NK-92 (cell line): Measurements from ENCODE around the gene LRP4.

ENCODE experiments used
- DNase-seq: peaks from one replicate; lab custom pipeline; 2025; ENCODE audit not compliant: unreplicated experiment; lab: John Stamatoyannopoulos, UW

LRP4 gene

DNA sequence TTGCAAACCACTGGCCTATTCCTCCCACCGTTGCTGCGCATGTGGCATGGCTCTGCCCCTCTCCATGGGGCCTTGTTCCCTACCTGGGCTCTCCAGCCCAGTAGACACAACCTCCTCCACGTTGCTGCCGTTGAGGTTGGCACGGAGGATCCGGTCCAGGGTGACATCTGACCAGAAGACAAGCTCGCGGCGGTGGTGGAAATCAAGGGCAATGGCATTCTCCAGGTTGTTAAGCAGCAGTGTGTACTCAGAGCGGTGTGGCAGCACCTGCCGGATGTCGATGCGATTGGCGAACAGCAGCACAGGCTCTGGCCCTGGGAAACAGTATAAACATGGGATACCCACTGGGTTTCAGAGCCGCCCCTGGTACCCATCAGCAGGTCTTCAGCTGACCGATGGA, 23.8 kb downstream of the LRP4 start:
- no peak for DNase-seq

DNA sequence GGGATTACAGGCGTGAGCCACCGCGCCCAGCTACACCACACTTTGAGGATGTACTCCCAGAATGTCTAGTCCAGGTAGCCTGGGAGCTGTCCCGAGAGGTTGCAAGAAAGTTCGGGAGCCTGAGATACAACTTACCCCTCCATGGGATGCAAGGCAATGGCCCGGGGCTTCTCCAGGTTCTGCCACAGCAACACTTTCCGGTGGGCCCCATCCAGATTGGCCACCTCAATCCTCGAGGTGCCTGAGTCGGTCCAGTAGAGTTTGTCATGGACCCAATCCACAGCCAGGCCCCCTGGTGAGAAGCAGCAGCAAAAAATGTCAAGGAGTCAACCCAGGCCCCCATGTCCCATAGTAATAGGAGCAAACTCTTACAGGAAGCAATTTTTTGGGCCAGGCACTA, 25.5 kb downstream of the LRP4 start:
- DNase-seq, result no peak

DNA sequence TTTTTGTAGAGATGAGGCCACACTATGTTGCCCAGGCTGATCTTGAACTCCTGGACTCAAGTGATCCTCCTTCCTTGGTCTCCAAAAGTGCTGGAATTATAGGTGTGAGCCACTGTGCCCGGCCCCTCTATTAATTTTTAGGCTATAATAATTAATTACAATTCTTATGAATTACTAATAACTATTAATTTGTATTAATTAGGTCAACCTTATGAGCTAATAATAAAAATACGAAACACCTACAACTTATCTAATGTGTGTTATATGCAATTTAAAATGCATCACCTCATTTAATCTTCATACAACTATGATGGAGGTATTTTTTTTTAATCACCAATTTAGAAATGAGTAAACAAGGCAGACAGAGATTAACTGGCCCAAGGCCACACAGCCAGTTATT, 26.2 kb downstream of the LRP4 start:
- no peak for DNase-seq

DNA sequence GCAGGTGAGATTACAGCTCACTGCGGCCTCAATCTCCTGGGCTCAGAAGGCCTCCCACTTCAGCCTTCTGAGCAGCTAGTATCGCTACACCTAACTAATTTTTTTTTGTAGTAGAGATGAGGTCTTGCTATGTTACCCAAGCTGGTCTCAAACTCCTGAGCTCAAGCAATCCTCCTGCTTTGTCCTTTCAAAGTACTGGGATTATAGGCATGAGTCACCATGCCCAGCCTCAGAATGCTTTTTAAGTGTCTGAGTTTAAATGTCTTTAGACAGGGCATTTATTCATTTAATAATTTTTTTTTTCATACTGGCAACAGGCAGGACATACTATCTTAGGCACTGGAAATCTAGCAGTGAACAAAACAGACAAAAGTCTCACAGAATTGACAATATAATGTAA, 27.7 kb downstream of the LRP4 start:
- no peak for DNase-seq

DNA sequence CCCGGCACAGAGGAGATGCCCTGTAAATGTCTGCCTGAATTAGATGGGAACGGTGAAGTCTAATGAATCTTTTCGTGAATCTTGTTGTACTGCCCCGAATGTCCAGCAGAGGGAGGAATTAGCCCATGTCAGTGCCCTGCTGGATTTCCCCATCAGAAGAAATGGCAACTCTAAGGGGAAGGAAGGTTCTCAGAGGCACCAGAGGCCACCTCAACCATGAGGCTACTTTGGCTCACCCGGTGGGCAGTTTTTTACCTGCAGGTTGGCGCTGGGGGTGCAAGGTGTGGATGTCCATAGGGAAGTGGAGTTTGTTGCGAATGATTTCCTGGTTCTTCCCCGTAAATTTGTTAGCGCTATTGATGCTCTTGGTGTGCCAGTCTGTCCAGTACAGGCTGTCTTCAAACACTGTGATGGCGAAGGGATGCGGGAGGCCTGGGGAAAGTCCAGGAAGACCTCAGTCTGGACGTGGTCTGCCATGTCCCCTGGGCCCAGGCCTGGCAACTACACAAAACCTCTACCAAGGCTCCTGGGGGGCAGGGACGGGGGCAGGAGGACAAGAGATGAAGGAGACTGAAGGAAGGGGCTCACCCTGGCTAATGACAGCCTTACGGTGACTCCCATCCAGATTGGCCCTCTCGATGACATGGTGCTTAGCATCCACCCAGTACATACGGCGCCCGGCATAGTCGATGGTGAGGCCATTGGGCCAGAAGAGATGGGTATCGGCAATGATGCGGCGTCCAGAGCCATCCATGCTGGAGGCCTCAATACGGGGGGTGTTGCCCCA, 28.5 kb downstream of the LRP4 start:
- DNase-seq, result no peak

DNA sequence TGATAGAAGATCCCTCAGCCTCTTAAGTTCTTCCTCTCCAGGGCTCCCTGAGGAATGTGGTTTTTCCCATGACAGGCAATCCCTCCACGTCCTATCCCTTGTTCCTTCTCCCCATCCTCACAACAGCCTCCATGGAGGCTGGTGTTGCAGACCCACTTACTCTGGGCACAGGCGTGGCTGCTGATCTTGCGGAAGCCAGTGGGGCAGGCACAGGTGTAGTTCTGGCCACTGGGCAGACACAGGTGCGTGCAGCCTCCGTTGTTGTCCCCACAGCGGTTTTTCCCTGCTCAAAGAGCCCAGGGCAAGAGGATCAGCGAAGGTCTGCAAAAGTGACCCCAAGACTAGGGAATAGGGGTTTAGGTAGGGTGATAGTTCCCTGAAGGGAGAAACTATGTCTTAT, 29.1 kb downstream of the LRP4 start:
- no peak for DNase-seq

DNA sequence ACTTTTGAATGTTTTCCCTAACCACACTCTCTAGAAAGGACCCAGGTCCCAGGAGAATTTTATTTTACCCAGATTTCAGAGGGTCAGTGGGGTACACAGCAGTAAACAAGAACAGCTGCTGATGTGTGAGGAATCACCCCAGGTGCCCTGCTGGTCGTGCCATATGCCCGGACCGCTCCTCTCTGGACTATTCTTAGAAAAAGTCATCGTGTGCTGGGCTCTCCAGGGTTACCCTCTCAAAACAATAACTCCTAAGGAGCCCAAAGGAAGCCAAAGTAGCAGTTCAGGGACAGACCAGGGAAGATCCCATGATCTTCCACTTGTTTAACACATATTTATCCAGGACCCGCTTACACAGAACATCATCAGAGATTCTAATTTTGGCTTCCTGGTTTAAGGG, 29.7 kb downstream of the LRP4 start:
- DNase-seq, result no peak

DNA sequence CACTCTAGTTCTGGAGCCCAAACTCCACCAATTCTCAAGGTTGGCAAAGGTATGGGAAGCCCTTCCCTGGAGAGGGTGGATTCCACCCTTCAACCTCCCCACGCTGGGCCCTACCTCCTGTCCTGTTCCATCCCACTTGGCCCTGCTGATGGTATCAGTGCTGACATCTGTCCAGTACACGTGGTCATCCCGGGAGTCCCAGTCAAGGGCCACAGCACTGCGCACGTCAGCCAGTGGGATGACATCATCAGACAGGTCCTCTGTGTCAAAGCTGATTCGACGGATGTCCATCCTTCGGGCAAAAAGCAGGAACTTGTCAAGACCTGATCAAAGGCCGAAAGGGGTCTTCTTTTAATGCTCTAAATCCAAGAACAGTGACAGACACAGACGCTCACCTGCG, 32.1 kb downstream of the LRP4 start:
- no peak for DNase-seq

DNA sequence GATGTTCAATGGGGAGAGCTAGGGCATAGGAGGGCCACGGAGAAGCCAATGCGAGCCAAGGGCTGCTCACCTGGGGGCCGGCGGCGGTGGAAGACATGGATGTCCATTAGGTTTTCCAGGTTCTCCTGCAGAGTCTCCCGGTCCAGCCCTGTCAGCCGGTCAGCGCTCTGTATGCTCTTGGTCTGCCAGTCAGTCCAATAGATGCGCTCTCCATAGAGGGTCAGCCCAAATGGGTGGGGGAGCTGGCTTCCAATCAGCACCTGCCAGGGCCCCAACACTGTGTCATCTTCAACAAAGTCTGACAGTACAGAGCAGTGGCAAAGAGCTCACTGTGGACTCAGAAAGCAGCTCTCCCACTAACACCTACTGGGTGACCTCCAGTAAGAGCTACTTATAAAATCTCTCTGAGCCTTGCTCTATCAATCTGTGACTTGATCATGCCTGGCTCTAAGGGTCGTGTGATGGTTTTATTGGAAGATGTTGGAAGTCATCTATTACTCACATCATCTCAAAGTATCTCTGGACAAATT, 39.2 kb downstream of the LRP4 start:
- no peak for DNase-seq

DNA sequence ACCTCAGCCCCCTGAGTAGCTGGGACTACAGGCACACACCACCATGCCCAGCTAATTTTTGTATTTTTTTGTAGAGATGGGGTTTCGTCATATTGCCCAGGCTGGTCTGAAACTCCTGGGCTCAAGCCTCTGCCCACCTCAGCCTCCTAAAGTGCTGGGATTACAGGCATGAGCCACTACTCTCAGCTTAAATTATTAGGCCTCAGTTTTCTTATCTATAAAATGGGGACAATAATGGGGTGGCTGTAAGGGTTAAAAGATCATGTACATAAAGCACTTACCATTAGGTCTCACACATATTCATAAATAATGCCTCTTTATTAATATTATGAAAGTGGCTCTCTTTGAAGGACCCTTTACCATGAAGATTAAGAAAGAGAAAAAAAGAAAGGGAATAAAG, 40.8 kb downstream of the LRP4 start:
- DNase-seq, result no peak

DNA sequence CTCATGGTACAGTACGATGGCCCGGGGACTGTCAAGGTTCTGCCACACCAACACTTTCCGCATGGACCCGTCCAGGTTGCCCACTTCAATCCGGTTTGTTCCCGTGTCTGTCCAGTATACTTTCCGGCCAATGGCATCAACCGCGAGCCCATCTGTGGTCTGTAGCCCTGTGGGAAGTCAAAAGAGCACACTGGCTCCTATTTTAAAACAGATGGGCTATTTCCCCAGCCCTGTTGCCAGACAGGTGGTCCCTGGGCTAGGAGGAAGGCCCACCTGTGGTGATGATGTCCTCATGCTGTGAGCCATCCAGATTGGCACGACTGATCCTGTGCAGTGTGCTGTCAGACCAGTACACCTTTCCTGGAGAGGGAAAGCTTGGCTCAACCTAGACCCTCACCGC, 41.9 kb downstream of the LRP4 start:
- no peak for DNase-seq

DNA sequence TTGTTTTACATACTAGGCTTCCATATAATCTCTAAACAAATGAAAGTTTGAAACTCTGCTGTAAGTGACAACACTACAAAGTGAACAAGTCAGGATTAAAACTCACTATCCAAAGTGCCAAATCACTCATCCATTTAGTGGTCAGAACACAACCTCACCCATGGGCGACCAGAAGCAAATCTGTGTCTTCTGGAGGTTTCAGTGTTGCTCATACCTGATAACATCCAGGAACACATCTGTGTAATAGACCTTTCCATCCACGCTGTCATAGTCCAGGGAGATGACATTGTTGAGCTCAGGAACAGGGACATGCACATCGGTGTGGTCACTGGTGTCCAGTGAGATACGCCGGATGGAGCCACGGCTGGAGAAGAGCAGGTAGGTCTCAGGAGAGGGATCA, 43.8 kb downstream of the LRP4 start:
- no peak for DNase-seq

DNA sequence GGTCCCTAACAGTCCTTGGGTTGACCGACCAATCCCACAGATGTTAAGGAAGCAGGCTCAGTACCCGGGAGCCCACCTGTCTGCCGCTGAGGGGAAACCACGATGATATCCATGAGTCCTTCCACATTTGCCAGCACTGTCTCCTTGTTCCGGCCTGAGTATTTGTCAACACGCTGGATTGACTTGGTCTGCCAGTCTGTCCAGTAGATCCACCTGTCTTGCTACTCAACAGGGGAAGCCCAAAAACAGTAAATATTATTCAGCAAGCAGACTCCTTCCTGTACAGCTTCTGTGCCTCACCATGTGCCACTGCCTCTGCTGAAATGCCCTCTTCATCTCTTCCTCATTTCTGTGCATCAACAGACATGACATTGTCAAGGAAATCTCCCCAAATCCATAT, 49.4 kb downstream of the LRP4 start:
- DNase-seq, result no peak

DNA sequence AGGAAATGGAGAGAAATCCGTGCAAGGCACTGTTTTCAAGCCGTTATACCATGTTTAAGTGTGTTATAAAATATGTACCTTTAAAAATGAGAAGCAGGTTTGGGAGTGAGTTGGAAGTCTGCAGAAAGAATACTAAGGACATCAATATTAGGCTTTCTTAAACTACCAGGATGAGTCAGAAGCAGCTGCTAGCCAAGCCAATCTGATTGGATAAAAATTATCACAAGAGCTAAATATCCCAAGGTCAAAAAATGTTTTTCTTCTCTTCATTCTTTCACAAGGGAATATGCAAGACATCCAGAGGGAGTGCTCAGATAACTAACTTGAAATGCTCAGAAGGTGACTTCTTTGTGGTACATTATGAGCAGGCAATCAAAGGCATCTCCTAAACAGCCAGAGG, 53.0 kb downstream of the LRP4 start:
- no peak for DNase-seq

DNA sequence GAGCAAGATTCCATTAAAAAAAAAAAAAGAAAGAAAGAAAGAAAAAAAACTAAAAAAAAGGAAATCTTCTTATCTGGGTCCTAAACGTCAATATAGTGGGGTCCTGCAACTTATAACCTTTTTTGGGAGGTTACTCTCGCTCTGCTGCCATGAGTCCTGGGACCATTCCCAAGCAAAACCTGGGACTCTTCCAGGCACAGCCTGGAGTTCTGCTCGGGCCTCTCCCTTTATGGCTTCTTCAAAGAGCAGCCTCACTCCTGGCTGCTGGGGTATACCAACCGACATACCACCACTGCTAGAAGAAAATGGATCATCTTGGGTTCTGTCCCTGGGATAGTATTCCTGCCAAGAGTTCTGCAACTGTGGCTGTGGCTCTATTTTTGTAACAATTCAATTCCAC, 58.1 kb downstream of the LRP4 start:
- no peak for DNase-seq

DNA sequence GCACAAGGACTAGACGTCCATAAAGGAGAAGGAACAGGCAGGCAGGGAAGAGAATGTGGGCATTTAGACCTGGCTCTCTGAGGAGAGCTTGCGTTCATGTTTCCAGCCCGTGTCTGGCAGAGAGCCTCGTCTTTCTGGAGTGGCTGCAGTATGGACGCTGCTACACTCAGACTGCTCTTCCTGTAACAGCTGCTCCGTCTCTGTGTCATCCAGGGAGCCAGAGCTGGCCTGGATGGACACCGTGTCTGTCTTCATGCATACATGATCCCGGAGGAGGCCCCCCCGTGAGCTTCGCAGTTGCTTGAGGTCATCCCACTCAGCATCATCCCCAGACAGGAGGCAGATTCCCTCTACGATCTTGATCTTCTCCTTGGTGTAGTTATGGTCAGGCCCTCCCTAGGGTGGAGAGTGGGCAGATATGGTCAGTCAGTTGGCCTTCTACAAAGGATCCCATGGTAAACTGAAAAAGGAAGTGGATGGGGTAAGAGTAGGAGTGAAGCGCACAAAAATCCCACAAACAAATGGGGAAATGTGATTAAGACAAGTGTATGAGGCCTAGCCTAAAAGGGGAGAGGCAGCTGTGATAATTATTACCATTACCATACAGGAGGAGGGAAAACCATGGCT, 59.3 kb downstream of the LRP4 start:
- DNase-seq, result no peak

DNA sequence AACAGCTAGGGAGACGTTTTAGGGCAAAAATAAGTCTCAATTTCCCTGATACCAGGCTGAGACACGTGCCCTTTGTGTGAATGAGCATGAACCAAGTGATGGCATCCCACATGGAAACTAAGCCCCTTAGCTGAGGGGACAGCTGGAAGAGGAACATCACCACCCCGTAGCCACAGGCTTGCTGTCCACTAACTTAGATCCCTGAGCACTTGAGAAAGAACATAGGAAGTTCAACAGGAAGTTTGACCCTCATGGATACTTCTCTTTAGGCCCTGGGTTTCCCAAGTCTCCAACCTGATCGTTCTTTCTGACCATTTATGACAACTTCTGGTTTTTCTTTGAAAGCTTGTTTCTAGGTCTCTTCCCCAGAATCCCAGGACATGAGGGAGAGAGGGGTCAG, 60.7 kb downstream of the LRP4 start:
- no peak for DNase-seq

DNA sequence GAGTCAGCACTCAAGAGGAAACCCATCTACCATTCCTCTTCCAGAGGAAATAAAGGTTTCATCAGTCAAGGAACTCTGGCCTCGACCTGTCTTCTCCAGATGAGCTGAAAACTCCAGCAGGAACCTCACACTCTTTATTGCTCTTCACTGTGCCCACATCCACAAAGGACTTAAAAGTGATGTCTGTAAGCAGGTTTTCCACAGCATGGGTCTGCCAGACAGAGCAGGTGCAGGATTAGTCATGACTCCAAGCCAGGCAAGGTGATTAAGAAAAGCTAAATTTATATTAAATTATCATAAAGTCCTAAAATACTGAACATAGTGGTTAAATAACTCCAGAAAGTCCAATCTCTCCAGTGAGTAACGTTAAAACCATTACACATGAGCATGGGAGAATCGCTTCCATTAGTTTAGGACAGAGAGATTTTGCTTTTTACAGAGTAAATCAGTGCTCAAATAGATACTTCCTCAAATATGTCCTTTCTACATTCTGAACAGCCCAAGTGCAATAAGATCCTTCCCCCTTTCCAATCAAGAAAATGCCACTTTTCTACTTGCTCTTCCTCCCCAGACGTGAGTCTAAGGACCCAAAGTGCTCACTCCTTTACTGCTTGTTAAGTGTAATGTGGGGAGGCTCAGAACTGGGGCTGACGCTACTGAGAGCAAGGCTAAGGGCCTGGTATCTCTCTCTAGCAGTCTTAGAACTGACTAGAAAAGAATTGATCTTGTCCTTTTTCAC, 61.6 kb downstream of the LRP4 start:
- no peak for DNase-seq

DNA sequence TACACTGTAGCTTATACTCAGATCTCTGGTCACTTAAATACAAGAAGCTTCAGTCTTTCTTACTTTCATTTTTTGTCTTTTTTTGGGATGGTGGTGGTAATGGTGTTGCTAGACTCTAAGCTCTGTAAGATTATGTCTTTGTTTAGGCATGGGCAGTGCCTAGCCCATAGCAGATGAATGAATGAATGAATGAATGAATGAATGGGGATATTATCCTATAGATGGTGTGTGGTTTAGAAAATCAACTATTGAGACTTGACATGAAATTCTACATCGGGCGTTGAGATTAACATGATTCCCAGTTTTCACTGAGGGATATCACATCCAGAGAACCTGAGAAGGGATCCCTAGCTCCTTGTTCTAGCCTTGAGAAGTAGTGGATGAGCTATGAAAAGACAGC, 62.5 kb downstream of the LRP4 start:
- no peak for DNase-seq

DNA sequence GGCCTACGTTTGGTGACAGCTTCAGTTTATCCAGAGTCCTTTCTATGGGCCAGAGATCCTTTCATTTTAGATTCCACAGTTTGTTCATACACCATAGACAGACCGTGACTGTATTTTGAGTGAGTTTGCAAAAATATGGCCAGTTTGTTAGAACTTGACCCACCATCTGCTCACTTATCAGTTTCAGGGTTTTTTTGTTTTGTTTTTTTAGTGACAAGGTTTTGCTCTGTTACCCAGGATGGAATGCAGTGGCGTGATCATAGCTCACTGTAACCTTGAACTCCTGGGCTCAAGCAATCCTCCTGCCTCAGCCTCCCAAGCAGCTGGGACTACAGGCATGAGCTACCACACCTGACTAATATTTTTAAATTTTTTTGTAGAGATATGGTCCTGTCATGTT, 63.2 kb downstream of the LRP4 start:
- DNase-seq, result no peak

DNA sequence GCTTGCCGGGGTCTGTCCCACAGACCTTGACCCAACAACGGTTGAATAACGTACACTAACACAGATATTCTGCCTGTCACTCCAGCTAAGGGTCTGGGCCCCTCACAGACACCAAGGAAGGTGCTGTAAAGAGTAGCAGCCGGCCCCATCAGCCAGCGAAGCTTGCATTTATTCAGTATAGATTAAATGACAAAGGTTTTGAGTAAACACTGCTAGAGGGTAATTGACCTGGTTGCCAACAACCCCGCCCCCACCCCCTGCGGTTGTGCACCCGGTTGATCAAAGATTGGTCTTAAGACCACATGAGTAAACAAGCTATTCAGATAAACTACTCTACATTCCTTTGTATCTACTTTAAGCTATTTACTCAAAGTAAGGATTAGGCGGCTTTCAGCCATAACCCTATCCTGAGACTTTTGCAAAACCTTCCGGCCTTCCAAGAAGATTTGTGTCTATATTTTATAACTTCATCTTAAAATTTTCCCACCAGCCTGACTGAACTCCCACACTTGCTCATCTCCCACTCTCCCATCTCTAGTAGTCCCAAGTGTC, 67.4 kb downstream of the LRP4 start:
- no peak for DNase-seq

DNA sequence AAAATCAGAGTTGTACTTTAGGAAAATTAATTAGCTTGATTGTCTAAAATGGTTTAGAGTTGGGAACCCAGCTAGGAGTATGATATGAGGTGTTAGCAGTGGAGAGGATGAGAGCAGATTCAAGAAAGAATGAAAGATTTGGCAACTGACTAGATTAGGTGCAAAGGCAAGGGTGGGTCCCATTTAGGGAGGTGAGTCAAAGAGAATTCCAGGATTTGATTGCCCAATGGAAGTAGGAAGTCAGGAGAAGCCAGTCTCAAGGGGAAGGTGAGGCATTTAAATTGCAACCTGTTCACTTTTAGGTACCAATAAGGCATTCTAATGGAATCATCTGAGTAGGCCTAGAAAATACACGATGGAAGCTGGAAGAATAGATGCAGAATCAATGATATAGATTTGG, 68.7 kb downstream of the LRP4 start:
- DNase-seq, result no peak
